Activated CD4-positive, alpha-beta T cell treated with anti-CD3 and anti-CD28 coated beads, Interleukin-2, amount 10 ng/mL, durations not matched to agents 7 days and 5 days (primary cell): ENCODE data around the gene CD48. TPM values are rescaled to one million over a fixed set of nuclear protein-coding genes. Genes with fewer than 3 reads are reported as not detected.

ENCODE experiments used
- CTCF ChIA-PET: fragments of 350-600 bp; sonication (Branson Sonifier 250); formaldehyde crosslinking; loops from one replicate; lab custom pipeline; 2021; ENCODE audit warnings: antibody characterized with exemption; lab: Charles Lee
- POLR2A ChIA-PET: fragments of 350-600 bp; sonication (Branson Sonifier 250); formaldehyde crosslinking; loops from one replicate; lab custom pipeline; 2021; ENCODE audit warnings: antibody characterized with exemption; lab: Charles Lee
- DNase-seq: peaks from one replicate; pipeline ENCODE4 v3.0.0-alpha.2; 2020
- H3K27ac Mint-ChIP-seq: one replicate; pipeline ENCODE4 v1.8.0; 2021; ENCODE audit warnings: mild to moderate bottlenecking, moderate library complexity, mixed read lengths
- H3K27me3 Mint-ChIP-seq: one replicate; pipeline ENCODE4 v1.8.0; 2021; ENCODE audit warnings: mixed read lengths
- H3K36me3 Mint-ChIP-seq: one replicate; pipeline ENCODE4 v1.8.0; 2021; ENCODE audit warnings: low read depth, mixed read lengths
- H3K4me1 Mint-ChIP-seq: one replicate; pipeline ENCODE4 v1.8.0; 2021; ENCODE audit warnings: mixed read lengths
- H3K4me3 Mint-ChIP-seq: one replicate; pipeline ENCODE4 v1.8.0; 2021; ENCODE audit warnings: mild to moderate bottlenecking, moderate library complexity, mixed read lengths
- H3K9me3 Mint-ChIP-seq: one replicate; pipeline ENCODE4 v1.8.0; 2021; ENCODE audit warnings: mixed read lengths
- total RNA-seq, 2 experiments: library from RNA; stranded (reverse); gene quantifications; one replicate each; pipeline ENCODE4 v1.2.3, GENCODE V29; 2021

CD48 gene
- total RNA-seq, 2 experiments from 2014 or later, result 294 to 309 TPM

GRCh38 chr1:160636076-160636475 lies 75.5 kb downstream of the CD48 start:
- H3K4me1 Mint-ChIP-seq, result peaks cover 94% of the 10 kb centered on the region
- H3K4me3 Mint-ChIP-seq, result no peak overlapping the region
- DNase-seq, result no peak
- peaks cover 93% of the 10 kb centered on the region for H3K36me3 Mint-ChIP-seq
- CTCF ChIA-PET, result interaction anchor here (0.6 to 1.5 kb wide), 2 partner anchors 11 to 59 kb away, joined by 3 to 4 read pairs; partner anchors contain the start of gene SLAMF1
- no peaks in the 10 kb centered on the region for H3K27me3 Mint-ChIP-seq
- peak overlapping the region; percentile 94 for H3K27ac Mint-ChIP-seq
- H3K9me3 Mint-ChIP-seq, result peaks cover 4% of the 10 kb centered on the region
- POLR2A ChIA-PET, result interaction anchor here (0.7 kb wide), 1 partner anchor 13 kb away, joined by 3 read pairs; no protein-coding TSS in a partner anchor

- peaks cover 4% of the 10 kb centered on the region for H3K9me3 Mint-ChIP-seq
- no peak for DNase-seq
- POLR2A ChIA-PET, result interaction anchor here (0.7 kb wide), 1 partner anchor 434 kb away, joined by 3 read pairs; no protein-coding TSS in a partner anchor
- peak overlapping the region; percentile 76 for H3K27ac Mint-ChIP-seq
- peaks cover 96% of the 10 kb centered on the region for H3K4me1 Mint-ChIP-seq
- H3K4me3 Mint-ChIP-seq, result no peak overlapping the region
- CTCF ChIA-PET, result interaction anchor here (0.9 to 1.5 kb wide), 3 partner anchors 12 to 46 kb away, joined by 3 to 4 read pairs (median 4); partner anchors contain the start of gene SLAMF1
- peaks cover 96% of the 10 kb centered on the region for H3K36me3 Mint-ChIP-seq
- no peaks in the 10 kb centered on the region for H3K27me3 Mint-ChIP-seq
Measured at GRCh38 chr1:160634543-160635491, 76.8 kb downstream of the CD48 start.

DNA sequence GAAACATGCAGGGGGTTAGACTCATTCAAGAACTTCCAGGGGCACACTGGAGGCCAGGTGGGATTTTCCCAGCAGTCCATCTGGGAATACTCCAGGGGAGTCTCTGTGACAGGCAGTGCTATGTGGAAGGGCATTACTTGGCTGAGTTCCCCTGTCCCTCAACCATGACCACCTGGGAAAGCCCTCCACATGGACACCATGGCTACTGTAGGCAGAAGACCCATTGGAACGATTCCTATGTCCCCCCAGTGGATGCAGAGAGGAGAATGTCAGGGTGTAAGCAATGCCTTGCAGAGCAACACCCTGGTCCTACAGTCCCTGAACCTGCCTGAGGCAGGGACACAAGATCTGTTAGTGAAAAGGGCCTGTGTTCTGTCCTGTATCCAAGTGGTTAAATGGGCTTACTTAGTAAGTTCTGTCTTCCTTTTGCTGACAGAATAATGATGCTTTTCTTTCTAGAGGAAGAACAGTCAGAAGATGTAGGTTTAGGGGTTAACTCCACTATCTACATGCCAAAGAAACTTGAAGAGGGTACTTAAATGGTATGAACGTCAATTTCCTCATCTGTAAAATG lies 78.2 kb downstream of the CD48 start:
- DNase-seq, result no peak
- no peaks in the 10 kb centered on the region for H3K27me3 Mint-ChIP-seq
- H3K36me3 Mint-ChIP-seq, result peaks cover 90% of the 10 kb centered on the region
- peaks cover 94% of the 10 kb centered on the region for H3K4me1 Mint-ChIP-seq
- ChIA-PET CTCF (interaction anchor here (1.4 to 1.7 kb wide), 2 partner anchors 14 to 21 kb away, joined by 3 to 8 read pairs; no protein-coding TSS in a partner anchor), POLR2A (interaction anchor here (0.6 kb wide), 1 partner anchor 42 kb away, joined by 5 read pairs; no protein-coding TSS in a partner anchor)
- peak overlapping the region; percentile 75 for H3K27ac Mint-ChIP-seq
- no peak overlapping the region for H3K4me3 Mint-ChIP-seq
- H3K9me3 Mint-ChIP-seq, result peaks cover 7% of the 10 kb centered on the region

- ChIA-PET CTCF (interaction anchor here (0.8 to 1.7 kb wide), 5 partner anchors 13 to 49 kb away, joined by 3 to 8 read pairs (median 4); partner anchors contain the start of gene SLAMF1), POLR2A (no interaction called here)
- Mint-ChIP-seq H3K9me3 (peaks cover 7% of the 10 kb centered on the region), H3K27ac (peak overlapping the region; percentile 94), H3K4me3 (no peak overlapping the region), H3K27me3 (no peaks in the 10 kb centered on the region), H3K4me1 (peaks cover 94% of the 10 kb centered on the region), H3K36me3 (peaks cover 89% of the 10 kb centered on the region)
- DNase-seq, result no peak
Measured at GRCh38 chr1:160631983-160632625, 79.5 kb downstream of the CD48 start.

DNA sequence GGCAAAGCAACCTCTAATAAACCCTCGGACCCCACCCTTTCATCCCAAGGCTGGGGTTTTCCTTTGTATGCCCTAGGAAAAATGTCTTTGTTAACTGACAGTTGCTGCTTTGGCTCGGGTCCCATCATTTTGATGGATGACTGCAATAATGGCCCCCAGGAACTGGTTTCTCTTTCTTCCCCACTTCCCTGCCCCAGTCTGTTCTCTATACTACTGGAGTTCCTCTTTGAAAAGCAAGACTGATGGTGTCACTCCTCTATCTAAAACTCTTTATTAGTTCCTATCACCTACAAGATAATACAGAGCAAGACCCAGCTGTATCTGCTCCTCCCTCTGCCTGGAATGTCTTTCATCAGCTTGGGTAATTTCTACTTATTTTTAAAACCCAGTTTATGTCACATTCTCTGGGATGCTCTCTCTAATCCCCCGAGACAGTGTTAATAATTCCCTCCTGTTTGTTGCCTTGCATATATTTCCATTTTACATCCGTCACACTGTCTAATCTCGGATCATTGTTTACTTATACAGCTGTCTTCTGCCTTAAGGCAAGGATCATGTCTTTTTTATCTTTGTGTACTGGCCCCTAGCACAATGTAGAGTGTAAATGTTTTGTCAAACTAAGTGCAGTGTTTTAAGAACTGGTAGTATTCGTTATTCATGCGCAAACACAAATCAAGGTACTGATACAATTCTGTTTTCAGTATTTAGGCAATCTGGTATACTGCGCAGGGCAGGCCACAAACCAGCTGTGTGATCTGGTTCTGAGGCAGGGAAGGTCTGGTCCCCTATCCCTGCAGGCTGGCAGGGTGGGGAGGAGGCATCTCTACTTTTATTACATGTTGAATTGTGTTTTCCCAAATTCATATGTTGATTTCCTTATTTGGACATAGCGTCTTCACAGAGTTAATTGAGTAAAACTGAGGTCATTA lies 80.8 kb downstream of the CD48 start:
- Mint-ChIP-seq H3K4me1 (peaks cover 94% of the 10 kb centered on the region), H3K27ac (peak overlapping the region; percentile 94), H3K4me3 (peak overlapping the region; percentile 73), H3K36me3 (peaks cover 89% of the 10 kb centered on the region), H3K9me3 (peaks cover 10% of the 10 kb centered on the region), H3K27me3 (no peaks in the 10 kb centered on the region)
- ChIA-PET CTCF (interaction anchor here (1.0 to 3.7 kb wide), 2 partner anchors 9 to 82 kb away, joined by 3 to 11 read pairs; no protein-coding TSS in a partner anchor), POLR2A (interaction anchor here (0.8 kb wide), 1 partner anchor 10 kb away, joined by 3 read pairs; no protein-coding TSS in a partner anchor)
- no peak for DNase-seq

DNA sequence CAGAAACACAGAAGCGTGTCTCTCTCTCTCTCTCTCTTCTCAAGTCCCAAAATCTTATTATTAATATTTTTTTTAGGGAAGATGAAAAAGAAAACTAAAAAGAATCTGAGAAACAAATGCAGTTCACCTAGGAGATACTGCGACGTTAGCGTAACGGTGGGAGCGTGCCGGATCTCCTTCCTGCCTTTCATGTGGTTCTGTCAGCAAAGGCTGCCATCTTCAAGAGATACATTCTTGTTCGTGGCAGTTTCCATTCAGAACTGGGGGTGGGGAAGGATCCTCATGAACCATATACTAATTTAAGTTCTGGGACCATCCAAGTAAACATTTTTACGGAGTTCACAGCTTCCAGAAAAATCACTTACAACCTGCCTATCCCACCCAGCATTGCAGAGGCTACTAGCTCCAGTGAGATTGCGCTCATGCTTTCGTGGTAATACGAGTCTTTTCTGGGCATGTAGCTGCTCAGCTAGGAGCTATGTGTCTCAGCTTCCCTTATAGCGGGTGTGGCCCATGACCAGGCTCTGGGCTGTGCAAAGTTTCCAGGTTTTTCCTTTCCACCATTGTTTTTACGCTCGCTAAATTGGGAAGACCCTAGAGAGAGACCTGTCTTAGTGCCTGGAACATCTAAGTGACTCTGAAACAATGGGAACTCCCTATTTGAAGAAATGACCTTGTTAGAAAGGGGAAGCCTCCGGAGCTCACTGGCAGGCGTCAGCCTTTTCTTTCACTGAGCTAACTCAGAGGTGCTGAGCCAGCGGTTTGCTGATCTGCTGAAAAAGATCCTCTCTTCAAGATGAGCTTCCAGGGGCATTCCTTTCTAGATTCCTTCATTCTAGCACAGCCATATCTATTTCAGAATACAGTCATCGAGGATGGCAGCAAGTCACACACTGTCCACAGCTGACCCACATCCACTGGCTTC lies 82.1 kb downstream of the CD48 start:
- CTCF ChIA-PET, result interaction anchor here (0.8 to 3.7 kb wide), 6 partner anchors 10 to 52 kb away, joined by 3 to 11 read pairs (median 4); no protein-coding TSS in a partner anchor
- H3K36me3 Mint-ChIP-seq, result peaks cover 91% of the 10 kb centered on the region
- peak; percentile 90 for DNase-seq
- peak overlapping the region; percentile 94 for H3K27ac Mint-ChIP-seq
- H3K9me3 Mint-ChIP-seq, result peaks cover 14% of the 10 kb centered on the region
- peaks cover 97% of the 10 kb centered on the region for H3K4me1 Mint-ChIP-seq
- no peaks in the 10 kb centered on the region for H3K27me3 Mint-ChIP-seq
- POLR2A ChIA-PET, result interaction anchor here (0.7 to 0.9 kb wide), 2 partner anchors 10 to 17 kb away, joined by 5 to 6 read pairs; partner anchors contain the start of gene SLAMF1
- H3K4me3 Mint-ChIP-seq, result peak overlapping the region; percentile 73

- peaks cover 91% of the 10 kb centered on the region for H3K36me3 Mint-ChIP-seq
- CTCF ChIA-PET, result interaction anchor here (0.8 to 3.7 kb wide), 7 partner anchors 10 to 52 kb away, joined by 3 to 11 read pairs (median 3); no protein-coding TSS in a partner anchor
- peak; percentile 53 for DNase-seq
- POLR2A ChIA-PET, result interaction anchor here (0.7 kb wide), 1 partner anchor 18 kb away, joined by 6 read pairs; the partner anchor contains the start of gene SLAMF1
- peak overlapping the region; percentile 73 for H3K4me3 Mint-ChIP-seq
- H3K27me3 Mint-ChIP-seq, result no peaks in the 10 kb centered on the region
- H3K27ac Mint-ChIP-seq, result peak overlapping the region; percentile 94
- H3K9me3 Mint-ChIP-seq, result peaks cover 14% of the 10 kb centered on the region
- H3K4me1 Mint-ChIP-seq, result peaks cover 97% of the 10 kb centered on the region
Measured at GRCh38 chr1:160628799-160629263, 82.8 kb downstream of the CD48 start.

Other genes starting within 250 kb of the CD48 start
- gene SLAMF6, start 188.6 kb downstream of the CD48 start, total RNA-seq, result 10 to 100 TPM; 25.1 to 33.7 TPM
- 10 to 100 TPM; 14.7 to 16.2 TPM for gene CD84, start 132.3 kb downstream of the CD48 start, total RNA-seq
- gene SLAMF1, start 64.8 kb downstream of the CD48 start, total RNA-seq, result 10 to 100 TPM; 70.4 to 70.6 TPM
- gene SLAMF7, start 27.4 kb upstream of the CD48 start, total RNA-seq, result 10 to 100 TPM; 12.8 to 13.4 TPM
- 10 to 100 TPM; 45.9 to 49.0 TPM for gene LY9, start 84.4 kb upstream of the CD48 start, total RNA-seq
- gene CD244, start 151.1 kb upstream of the CD48 start, total RNA-seq, result 1 to 10 TPM; 1.8 to 2.1 TPM
- not detected for gene ITLN1, start 173.4 kb upstream of the CD48 start, total RNA-seq
- gene ITLN2, start 243.0 kb upstream of the CD48 start, total RNA-seq, result not detected